GM21786 (cell line): ENCODE data around the gene ANXA5.
"Not testable (repeated sequence)": the region's sequence is repeated elsewhere in the genome, so short reads cannot be mapped to it uniquely, and the experiment has no call there.

ENCODE experiments used
- ATAC-seq: cut with Tn5 transposase; IDR thresholded peaks from one replicate; pipeline ENCODE4 v1.9.1; 2021; ENCODE audit not compliant: unreplicated experiment

Gene ANXA5

DNA sequence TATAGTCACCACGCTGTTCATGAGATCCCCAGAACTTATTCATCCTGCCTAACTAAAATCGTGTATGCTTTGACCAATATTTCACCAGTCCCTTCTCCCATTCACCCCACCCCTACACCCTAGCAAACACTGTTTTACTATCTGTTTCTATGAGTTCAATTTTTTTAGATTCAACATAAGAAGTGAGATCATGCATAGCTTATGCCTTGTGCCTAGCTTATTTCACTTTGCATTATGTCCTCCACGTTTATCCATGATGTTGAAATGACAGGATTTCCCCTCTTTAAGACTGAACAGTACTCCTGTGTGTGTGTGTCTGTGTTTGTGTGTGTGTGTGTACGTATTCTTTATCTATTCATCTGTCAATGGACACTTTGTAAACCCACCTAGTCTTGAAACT is 16.8 kb downstream of the ANXA5 start:
- ATAC-seq: no peak

DNA sequence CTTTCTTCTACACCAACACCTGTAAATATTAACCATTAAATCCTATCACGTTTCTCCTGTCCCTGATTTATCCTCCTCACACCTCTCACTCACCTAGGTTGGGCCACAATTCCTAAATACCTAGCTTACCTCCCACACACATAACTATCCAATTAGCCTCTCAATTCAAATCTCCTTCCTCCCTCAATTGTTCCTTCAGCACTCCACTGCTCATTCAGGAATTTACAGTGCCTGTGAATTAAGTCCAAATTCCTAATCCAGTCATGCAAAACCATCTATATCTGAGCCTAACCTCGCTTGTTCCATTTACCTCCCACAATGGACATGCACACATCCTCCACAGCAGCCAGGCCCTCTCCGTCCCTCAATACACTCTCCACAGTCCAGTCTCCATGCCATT is 17.5 kb downstream of the ANXA5 start:
- no peak for ATAC-seq

DNA sequence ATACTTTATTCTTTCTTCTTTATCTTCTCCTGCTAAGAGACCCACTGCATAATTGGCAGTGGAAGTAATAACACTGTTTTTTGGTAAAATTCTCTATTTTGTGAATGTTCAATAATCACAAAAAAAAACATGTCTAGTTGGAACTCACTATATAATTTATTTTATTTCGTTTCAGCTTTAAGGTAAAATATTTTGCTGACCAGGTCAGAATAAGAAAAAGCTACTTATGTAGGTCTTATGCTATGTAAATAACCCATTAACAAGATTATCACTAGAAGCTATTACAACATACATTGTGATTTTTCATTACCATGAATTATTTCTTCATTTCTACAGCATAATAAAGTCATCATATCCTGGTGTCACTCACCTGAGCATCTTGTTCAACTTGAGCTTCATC is 19.3 kb downstream of the ANXA5 start:
- no peak for ATAC-seq

DNA sequence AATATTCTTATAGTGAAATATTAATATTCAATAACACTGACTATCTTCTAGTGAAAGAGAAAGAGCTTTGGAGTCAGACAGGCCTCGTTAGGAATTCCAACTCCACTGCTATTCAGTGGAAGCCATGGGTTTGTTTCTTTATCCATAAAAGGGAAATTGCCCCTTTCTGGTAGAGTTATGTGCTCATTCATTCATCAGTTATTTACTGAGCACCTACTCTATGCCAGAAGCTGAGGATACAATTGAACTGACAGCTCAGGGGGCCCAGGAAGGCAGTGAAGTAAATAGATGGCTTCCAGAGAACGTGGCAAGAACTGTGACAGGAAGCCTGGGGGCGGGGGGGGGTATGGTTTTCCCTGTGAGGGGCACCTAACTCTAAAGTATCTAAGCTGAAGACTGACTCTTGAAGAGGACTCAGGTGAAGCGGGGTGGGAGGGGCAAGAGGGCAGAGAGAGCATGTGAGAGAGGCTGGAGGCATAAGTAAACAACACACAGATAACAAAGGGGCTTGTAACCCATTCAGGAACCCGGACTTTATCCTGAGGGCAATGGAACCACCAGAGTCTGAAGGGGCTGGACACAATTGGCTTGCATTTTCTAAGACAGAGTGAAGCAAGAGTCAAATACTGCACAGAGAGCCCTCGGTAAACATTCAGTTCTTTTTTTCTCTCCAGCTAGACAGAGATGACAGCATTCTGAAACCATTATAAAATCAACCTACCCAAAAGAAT is 20.3 kb downstream of the ANXA5 start:
- no peak for ATAC-seq

DNA sequence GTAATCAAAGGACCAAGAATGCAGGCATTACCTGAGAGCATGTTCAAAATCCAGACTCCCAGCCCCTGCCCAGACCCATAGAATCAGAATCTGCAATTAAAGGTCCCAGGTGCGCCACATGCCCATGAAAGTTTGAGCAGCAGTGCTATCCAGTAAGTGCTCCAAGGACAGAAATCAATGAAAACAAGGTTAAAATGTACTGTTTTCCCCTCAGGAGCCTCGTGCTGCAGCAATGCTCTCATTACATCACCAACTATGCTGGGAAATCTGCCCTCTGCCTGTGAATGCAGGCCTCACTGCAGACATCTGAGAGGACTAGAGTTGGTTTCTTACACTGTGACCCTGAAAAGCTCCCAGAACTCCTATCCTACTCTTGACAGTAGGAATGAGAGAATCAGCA is 21.1 kb downstream of the ANXA5 start:
- no peak for ATAC-seq

DNA sequence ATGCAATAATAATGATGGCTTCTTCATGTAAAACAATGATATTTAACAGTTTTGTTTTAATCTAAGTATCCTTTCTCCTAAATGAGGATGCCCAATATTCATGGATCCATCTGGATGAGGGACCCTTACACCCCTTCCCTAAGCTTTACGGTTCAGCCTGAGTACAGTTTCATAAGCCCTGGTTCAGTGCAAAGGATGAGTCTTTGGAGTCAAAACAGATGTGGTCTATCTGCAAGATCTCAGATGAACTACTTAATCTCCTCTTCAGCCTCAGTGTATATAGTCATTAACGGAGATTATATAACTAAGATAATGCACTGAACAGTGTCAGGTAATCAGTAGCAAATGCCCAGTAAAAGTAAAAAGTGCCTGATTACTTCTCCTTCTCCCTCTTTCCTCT is 22.1 kb downstream of the ANXA5 start:
- no peak for ATAC-seq

DNA sequence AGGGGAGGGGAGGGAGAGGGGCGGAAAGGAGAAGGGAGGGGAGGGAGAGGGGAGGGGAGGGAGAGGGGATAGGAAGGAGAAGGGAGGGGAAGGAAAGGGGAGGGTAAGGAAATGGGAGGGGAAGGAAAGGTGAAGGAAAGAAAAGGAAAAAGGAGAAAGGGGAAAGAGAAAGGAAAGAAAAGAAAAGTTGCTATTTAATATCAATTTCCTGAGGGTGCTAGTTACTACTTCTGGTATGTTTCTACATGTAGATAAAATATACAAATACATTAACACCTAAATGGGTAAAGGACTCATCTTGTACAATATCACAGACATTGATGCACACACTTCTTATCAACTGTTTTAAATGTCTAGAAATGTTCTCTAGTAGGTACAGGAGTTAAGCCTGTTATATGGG is 22.6 kb downstream of the ANXA5 start:
- no peak for ATAC-seq

DNA sequence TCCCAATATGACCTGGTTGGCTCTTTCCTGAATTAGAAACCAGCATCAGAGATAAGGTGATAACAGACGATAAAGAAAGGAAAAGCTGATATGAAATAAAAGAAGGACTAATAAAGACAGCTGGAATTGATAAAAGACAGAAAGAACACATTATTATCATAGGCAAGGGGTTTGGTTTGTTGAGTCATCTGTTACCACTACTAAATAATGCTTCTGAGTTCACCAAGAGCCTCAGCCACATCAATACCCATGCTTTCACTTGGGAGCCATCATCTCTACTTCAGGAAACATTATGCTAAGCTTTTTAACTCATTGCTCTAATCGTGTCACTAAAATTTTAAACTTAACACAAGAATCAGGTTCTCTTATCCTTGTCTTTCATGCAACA is 27.6 kb downstream of the ANXA5 start:
- no peak for ATAC-seq

DNA sequence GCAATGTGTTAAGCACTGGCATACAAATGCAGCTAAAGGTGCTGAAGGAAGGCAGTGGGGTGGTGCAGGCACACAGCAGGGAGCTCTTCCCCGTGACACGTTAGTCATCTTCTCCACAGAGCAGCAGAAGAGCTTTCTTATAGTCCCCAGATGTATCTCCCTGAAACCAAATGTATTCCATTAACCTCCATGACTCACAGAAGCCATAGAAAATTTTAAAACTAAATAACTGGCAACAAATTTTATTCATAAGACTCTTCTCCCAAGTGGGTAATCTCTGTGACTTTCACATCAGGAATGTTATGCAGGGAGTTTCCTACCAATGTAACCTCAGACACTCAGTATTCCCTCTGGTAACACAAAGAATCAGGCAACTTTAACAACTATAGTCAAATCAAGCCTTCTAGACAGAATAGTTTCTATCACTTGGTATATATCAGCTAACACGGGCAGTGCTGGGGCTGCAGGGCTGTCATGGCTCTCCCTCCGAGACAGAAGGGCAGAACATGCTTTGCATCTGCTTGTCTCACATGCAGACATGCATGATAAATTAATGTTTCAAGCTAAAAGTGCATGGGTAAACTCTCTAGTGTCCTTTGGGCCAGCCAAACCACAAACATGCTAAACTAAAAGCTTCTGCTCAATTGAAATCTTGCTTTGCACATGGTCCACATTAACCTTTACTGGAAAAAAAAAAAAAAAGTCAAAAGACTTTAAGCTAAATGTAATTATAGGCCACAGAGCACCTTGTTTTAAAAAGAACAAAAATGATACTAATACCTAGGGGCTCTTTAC is 28.2 kb downstream of the ANXA5 start:
- no peak for ATAC-seq

DNA sequence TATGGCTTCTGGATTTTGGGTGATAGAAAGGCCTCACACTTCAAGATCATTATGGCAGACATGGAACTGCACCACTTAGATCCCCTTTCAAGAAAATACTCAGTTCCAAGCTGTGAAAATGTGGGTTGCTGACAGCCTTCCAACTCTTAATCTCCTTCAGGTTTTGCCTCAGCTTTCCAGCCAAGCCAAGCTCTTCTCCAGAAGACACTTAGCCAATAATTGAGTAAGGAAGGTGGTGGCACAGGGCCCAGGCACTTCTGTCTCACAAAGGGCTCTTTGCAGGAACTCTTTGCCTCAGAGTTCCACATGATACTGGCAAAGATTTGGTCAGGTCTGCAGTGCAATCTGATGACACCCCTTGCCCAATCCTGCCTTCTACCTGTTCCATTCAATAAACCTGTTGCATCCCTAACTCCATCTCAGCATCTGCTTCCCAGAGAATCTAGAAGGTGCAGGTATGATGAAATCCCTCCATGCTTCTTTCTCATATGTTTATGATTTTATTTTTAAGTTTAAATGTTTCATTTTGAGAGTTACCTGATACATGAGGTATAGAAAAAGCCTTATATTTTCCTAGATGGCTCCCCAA is 30.6 kb downstream of the ANXA5 start:
- no peak for ATAC-seq

DNA sequence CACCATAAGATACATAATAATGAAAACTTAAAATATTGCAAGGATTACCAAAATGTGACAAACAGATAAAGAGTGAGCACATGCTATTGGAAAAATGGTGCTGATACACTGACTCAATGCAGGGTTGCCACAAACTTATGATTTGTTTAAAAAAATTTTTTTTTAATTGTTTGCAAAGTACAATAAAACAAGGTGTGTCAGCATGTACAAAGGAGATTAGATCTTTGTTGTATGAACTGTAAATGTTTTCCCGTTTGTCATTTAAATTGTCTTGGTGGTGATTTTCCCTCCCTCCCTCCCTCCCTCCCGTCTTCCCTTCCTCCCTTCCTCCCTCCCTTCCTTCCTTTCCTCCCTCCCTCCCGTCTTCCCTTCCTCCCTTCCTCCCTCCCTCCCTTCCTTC is 31.4 kb downstream of the ANXA5 start:
- no peak for ATAC-seq

DNA sequence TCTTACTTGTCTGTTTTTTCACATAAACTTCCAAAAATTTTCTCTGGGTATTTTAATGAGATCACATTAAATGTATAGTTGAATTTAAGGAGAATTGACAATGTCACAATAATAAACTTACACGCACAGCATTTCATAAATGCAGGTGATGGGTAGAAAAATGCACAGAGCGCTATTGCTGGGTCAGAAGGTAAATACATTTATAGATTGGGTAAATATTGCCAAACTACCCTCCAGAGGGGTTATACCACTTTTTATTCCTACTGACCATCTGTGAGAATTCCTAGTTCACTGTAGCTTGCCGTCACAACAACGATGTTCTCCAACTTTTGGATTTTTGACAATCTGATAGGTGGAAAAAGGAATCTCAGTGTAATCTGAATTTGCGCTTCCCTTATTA is 34.6 kb downstream of the ANXA5 start:
- no peak for ATAC-seq

DNA sequence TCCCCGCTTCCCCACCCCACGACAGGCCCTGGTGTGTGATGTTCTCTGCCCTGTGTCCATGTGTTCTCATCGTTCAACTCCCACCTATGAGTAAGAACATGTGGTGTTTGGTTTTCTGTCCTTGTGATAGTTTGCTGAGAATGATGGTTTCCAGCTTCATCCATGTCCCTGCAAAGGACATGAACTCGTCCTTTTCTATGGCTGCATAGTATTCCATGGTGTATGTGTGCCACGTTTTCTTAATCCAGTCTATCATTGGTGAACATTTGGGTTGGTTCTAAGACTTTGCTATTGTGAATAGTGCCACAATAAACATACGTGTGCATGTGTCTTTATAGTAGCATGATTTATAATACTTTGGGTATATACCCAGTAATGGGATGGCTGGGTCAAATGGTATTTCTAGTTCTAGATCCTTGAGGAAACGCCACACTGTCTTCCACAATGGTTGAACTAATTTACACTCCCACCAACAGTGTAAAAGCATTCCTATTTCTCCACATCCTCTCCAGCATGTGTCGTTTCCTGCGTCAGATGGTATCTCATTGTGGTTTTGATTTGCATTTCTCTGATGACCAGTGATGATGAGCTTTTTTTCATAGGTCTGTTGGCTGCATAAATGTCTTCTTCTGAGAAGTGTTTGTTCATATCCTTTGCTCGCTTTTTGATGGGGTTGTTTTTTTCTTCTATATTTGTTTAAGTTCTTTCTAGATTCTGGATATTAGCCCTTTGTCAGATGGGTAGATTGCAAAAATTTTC is 36.4 kb downstream of the ANXA5 start:
- not testable (repeated sequence) for ATAC-seq

DNA sequence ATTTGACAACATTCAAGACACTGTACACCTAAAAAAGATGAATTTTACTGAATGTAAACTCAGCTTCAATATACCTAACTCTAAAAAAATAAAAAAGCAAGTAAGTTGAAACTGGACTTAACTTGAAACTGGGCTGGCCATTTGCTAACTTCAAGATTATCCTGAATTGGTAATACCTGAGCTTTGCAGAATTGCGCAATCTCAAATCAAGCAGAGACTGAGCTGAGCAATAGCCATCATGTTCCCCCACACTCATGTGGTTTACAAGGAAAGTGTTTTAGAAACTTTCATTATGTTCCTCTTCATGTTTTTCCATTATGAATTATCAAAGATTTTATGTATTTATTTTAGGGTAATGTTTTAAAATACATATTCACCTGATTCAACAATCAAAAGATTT is 38.7 kb downstream of the ANXA5 start:
- no peak for ATAC-seq

DNA sequence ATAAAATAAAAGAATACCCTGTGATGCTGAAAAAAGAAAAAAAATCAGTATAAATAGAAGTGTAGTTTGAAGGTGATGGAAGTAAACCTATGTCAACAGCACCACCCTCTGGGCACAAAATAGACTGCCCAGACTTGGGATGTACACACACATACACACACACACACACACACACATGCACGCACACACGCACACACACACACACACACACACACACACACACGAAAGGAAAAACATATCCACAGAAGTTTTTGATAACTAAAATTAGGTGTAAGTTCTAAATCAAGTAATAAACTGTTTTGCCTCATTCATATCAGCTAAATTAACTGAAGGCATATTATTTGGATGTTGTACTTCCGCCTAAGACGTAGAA is 40.5 kb downstream of the ANXA5 start:
- peak; percentile 38 for ATAC-seq

DNA sequence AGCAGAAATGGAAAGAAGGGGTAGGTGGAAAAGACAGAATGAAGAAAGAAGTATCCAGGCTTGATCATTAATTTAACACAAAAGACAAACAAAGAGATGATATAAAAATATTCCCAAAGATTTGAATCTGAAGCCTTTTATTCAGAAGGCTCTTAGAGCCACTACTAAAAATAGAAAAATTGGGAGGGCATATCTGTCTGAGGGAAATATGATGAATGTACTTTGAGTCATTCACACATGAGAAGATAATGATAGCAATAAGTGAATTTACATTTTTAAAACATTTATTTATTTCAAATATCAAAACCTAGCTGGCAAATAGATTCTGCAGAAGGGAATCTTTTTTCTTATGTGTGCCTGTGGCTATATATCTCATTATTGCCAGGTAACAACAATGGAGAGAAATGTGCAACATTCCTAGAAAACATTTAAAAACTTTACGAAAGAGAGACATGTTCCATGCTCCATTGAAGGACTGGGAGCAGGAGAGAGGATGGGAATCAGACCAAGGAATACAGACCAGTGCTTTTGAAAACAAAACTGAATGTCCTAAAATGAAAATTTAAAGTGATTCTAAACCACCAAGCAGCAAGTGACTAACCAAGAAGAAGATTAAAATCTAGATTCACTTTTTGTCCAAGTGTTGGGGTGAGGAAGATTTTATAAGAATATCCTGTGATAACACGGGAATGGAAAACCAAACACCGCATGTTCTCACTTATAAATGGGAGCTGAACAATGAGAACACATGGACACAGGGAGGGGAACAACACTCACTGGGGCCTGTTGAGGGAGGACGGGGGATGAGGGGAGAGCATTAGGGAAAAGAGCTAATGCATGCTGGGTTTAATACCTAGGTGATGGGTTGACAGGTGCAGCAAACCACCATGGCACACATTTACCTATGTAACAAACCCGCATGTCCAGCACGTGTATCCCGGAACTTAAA is 41.2 kb downstream of the ANXA5 start:
- no peak for ATAC-seq

DNA sequence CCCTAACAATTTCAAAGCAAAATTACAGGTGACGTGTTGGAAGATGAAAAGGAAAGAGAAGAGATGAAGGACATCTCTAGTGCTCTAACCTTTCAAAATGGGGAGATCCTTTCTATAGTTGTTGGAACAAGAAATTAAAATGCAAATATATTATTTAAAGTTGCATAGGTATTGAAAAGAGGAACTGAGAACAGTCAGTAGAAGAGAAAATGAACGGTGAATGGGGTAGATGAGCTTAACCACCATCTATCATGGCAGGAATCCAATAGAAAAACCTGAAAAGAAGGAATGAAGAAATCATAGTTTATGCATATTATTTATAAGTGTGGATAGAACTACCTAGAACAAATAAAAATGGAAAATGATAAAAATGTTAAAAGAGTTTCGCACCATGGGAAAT is 42.0 kb downstream of the ANXA5 start:
- peak; percentile 89 for ATAC-seq

DNA sequence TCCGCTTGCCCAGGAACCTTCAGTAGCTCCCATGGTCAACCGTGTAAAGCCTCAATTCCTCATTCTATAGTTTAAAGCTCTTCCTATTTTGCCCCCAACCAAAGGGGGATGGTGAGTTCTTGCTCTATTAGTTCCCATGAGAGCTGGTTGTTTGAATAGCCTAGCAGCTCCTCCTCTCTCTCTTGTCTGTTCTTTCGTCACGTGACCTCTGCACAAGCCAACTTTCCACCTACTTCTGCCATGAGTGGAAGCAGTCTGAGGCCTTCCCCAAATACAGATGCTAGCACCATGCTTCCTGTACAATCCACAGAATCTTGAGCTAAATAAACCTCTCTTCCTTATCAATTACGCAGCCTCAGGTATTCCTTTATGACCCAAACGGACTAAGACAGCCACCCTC is 42.8 kb downstream of the ANXA5 start:
- ATAC-seq: no peak

DNA sequence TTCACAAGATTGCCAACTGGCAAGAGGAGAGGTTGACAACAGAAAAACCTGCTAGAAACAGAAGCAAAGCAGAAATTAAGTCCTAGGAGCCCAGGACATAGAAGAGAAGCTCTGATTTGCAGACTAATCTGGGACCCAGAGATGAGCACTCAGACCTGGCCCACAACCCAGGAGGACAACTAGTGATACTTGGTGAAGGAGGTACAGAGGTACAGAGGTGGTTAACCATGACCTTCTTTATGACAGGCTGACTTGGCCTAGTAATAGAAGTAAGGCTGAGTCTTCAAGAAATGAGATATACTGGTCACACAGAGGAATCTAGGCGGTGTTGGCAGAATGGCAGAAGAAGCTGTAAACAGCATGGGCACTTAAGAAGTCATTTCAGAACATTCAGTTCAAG is 43.6 kb downstream of the ANXA5 start:
- no peak for ATAC-seq

DNA sequence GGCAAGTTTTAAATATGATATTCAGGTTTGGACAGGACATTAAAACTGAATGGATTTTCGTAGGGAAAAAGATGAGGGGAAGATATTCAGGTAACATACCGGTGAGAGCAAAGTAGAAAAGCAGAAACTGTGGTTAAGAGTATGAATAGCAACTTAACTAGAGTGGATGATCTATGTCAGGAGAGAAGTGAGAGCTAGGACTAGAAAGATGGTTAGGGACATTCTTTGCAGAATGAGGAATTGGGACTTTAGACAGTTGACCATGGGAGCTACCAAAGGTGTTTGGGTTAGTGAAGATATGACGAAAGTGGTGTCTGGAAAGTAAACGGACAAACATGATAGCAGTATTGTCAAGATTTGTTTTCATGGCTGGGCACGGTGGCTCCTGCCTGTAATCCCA is 45.2 kb downstream of the ANXA5 start:
- ATAC-seq: no peak

DNA sequence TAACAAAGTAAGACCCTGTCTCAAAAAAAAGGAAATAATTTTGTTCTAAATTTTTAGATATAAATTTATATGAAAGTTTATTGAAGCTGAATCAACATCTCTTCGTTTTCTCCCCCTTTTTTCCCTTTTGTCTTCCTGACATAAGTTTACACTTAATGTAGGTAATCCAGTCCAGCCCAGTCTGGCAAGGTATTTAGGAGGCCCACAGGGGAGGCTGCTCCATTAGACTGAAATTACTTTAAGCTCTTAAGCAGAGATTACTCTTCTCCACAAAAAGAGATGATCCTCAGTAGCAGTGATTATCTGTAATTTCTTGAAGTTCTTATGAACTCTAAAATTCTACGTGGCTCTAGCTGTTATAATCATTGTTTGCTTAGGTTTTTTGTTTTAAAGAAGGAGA is 46.0 kb downstream of the ANXA5 start:
- ATAC-seq: no peak
